Adipocyte (in vitro differentiated cells): ENCODE data around the gene UBAP2L.

Experiments used
- DNase-seq: peaks from one replicate; pipeline ENCODE4 v3.0.0-alpha.2; 2015; ENCODE audit warnings: low read depth
- H3K27me3 ChIP-seq: replicated peaks from 2 replicates; pipeline ENCODE4 v1.7.0; 2013; ENCODE audit warnings: mild to moderate bottlenecking, low read length, moderate library complexity; ENCODE audit not compliant: control insufficient read depth, insufficient read depth
- H3K36me3 ChIP-seq: 2 replicates; pipeline ENCODE4 v1.7.0; 2013; ENCODE audit warnings: low read length, mild to moderate bottlenecking, moderate library complexity; ENCODE audit not compliant: control insufficient read depth, insufficient read depth, severe bottlenecking
- H3K4me1 ChIP-seq: 2 replicates; pipeline ENCODE4 v1.7.0; 2013; ENCODE audit warnings: mild to moderate bottlenecking, low read length, moderate library complexity; ENCODE audit not compliant: control insufficient read depth, insufficient read depth
- H3K4me3 ChIP-seq: 2 replicates; pipeline ENCODE4 v1.7.0; 2013; ENCODE audit warnings: mild to moderate bottlenecking, low read length, moderate library complexity
- H3K9ac ChIP-seq: 2 replicates; pipeline ENCODE4 v1.7.0; 2013; ENCODE audit warnings: mild to moderate bottlenecking, low read length, moderate library complexity
- H3K9me3 ChIP-seq: 2 replicates; pipeline ENCODE4 v1.7.0; 2013; ENCODE audit warnings: mild to moderate bottlenecking, low read length, moderate library complexity; ENCODE audit not compliant: control insufficient read depth

The UBAP2L gene

GRCh38 chr1:154318386-154318785, 97.6 kb downstream of the UBAP2L start:
- no peak for DNase-seq
- Histone ChIP-seq H3K9me3 (peaks cover 13% of the 10 kb centered on the region), H3K9ac (no peak overlapping the region), H3K4me3 (no peak overlapping the region), H3K27me3 (peaks cover 7% of the 10 kb centered on the region), H3K4me1 (no peaks in the 10 kb centered on the region), H3K36me3 (no peaks in the 10 kb centered on the region)
